A549 (cell line): Measurements from ENCODE around the gene MFF. TPM values are rescaled to one million over a fixed set of nuclear protein-coding genes. Genes with fewer than 3 reads are reported as not detected.

Experiments used
- ATAC-seq, 2 experiments: fragments of 200-7000 bp in 1 of 2; fragments of >200 bp in 1 of 2; cut with Nextera tagmentation in 1 of 2; cut with Tn5 transposase in 1 of 2; 3 replicates each; pipeline versions ENCODE4 v1.8.0 to v1.9.1; 2018 to 2020; ENCODE audit warnings: mild to moderate bottlenecking in 1 of 2, moderate library complexity in 1 of 2
- CTCF ChIA-PET: fragments of 300-600 bp; sonication (Branson Sonifier 250); formaldehyde crosslinking; extraction: SDS; loops from one replicate; lab custom pipeline; 2021; ENCODE audit warnings: antibody characterized with exemption, inconsistent platforms; lab: Yijun Ruan, JAX
- POLR2A ChIA-PET: fragments of 350-600 bp; formaldehyde crosslinking; extraction: SDS; loops from one replicate; lab custom pipeline; 2021; ENCODE audit warnings: antibody characterized with exemption, inconsistent platforms; lab: Yijun Ruan, JAX
- DNase-seq, 2 experiments: peaks; one replicate each; pipeline versions ENCODE4 v3.0.0 to v3.0.0-alpha.2; 2011 to 2016; ENCODE audit warnings: low read depth in 1 of 2, low spot score in 1 of 2
- FAIRE-seq: peaks from 2 replicates; lab custom pipeline; 2011; peaks lifted over from hg19 to GRCh38; lab: Jason Lieb, UNC
- H3K27ac ChIP-seq, 2 experiments: fragments of >200 bp; sonication (Bioruptor Twin); formaldehyde crosslinking; 3 replicates each; pipeline ENCODE4 v1.5.1; 2016 to 2017
- H3K4me1 ChIP-seq: fragments of >200 bp; sonication (Bioruptor Twin); formaldehyde crosslinking; 3 replicates; pipeline ENCODE4 v1.6.1; 2016
- H3K4me2 ChIP-seq: fragments of >200 bp; sonication (Bioruptor Twin); formaldehyde crosslinking; 3 replicates; pipeline ENCODE4 v1.6.1; 2016
- H3K4me3 ChIP-seq: fragments of >200 bp; sonication (Bioruptor Twin); formaldehyde crosslinking; 3 replicates; pipeline ENCODE4 v1.5.1; 2016
- H3K9me3 ChIP-seq: fragments of >200 bp; sonication (Bioruptor Twin); formaldehyde crosslinking; 3 replicates; pipeline ENCODE4 v1.6.1; 2016
- EHMT2 ChIP-seq: fragments of 200-600 bp; sonication (generic); IDR thresholded peaks from 2 replicates; pipeline ENCODE4 v1.6.1; 2016; ENCODE audit warnings: antibody characterized with exemption, low read depth, mild to moderate bottlenecking, moderate library complexity
- EP300 ChIP-seq, 2 experiments: fragments of >200 bp; sonication (Bioruptor Twin); formaldehyde crosslinking; IDR thresholded peaks; 2 replicates in 1 of 2; 3 replicates in 1 of 2; pipeline ENCODE4 v1.6.1; 2016 to 2017
- ESRRA ChIP-seq: fragments of 150-350 bp; IDR thresholded peaks from 2 replicates; pipeline ENCODE4 v1.6.1; 2014; ENCODE audit warnings: mild to moderate bottlenecking, low read length, borderline replicate concordance
- FOSL2 ChIP-seq, 2 experiments: fragments of 450-650 bp in 1 of 2; fragments of >200 bp in 1 of 2; sonication (Bioruptor Twin) in 1 of 2; formaldehyde crosslinking; IDR thresholded peaks; 2 replicates each; pipeline versions ENCODE4 v1.5.0 to v1.6.1; 2016 to 2020; ENCODE audit warnings: mild to moderate bottlenecking in 1 of 2, moderate library complexity in 1 of 2
- GATA3 ChIP-seq: IDR thresholded peaks from 2 replicates; pipeline ENCODE4 v1.6.1; 2012; ENCODE audit warnings: borderline replicate concordance
- HOXB5 ChIP-seq: fragments of 250-450 bp; sonication (Bioruptor Pico); IDR thresholded peaks from 2 replicates; pipeline ENCODE4 v1.5.0; 2020; ENCODE audit warnings: mild to moderate bottlenecking, moderate library complexity
- JUN ChIP-seq, 2 experiments: fragments of >200 bp; sonication (Bioruptor Twin); formaldehyde crosslinking; IDR thresholded peaks; 2 replicates in 1 of 2; 3 replicates in 1 of 2; pipeline ENCODE4 v1.6.1; 2016 to 2017
- KDM5A ChIP-seq: fragments of 200-600 bp; sonication (generic); IDR thresholded peaks from 2 replicates; pipeline ENCODE4 v1.6.1; 2016; ENCODE audit warnings: antibody characterized with exemption, mild to moderate bottlenecking
- MYC ChIP-seq: IDR thresholded peaks from 2 replicates; pipeline ENCODE4 v1.6.1; 2012; ENCODE audit warnings: mild to moderate bottlenecking, inconsistent platforms, low read length, improper control_type of control experiment, borderline replicate concordance
- NR3C1 ChIP-seq: fragments of >200 bp; sonication (Bioruptor Twin); formaldehyde crosslinking; IDR thresholded peaks from 3 replicates; pipeline ENCODE4 v1.6.1; 2017
- PHF8 ChIP-seq: fragments of 200-600 bp; sonication (generic); IDR thresholded peaks from 2 replicates; pipeline ENCODE4 v1.6.1; 2016; ENCODE audit warnings: low read depth, mild to moderate bottlenecking, antibody characterized with exemption, moderate library complexity, borderline replicate concordance
- POLR2A ChIP-seq: IDR thresholded peaks from 2 replicates; pipeline ENCODE4 v1.6.1; 2012; ENCODE audit warnings: mild to moderate bottlenecking, low read length
- SMC3 ChIP-seq: fragments of >200 bp; sonication (Bioruptor Twin); formaldehyde crosslinking; IDR thresholded peaks from 3 replicates; pipeline ENCODE4 v1.6.1; 2018; ENCODE audit warnings: inconsistent platforms
- TP53 ChIP-seq: fragments of 250-450 bp; sonication (Bioruptor Pico); IDR thresholded peaks from 2 replicates; pipeline ENCODE4 v1.5.0; 2021; ENCODE audit warnings: mild to moderate bottlenecking, moderate library complexity
- WGBS: methylation state at CpG from one replicate; pipeline ENCODE4 v1.1.6; 2017; ENCODE audit errors: missing lambda C conversion rate; 5-methylcytosine and 5-hydroxymethylcytosine counted together
- polyA minus RNA-seq: library from RNA; depleted of rRNA, polyadenylated mRNA; stranded (reverse); fragments of >200 nt; gene quantifications from 2 replicates; pipeline ENCODE4 v1.2.3, GENCODE V29; 2011; rRNA and poly(A)+ RNA removed
- polyA plus RNA-seq, 4 experiments: library from polyadenylated mRNA; depleted of rRNA in 3 of 4; stranded (reverse); fragments of >200 nt; fragmentation: RNase III in 1 of 4; extraction: RNeasy Plus Mini Kit Qiagen cat#74134 plus additional on column Dnase treatment in 1 of 4; gene quantifications; 2 replicates in 3 of 4; 3 replicates in 1 of 4; pipeline ENCODE4 v1.2.3, GENCODE V29; 2011 to 2017
- TF ChIP-seq, protein P1 (sequence below): fragments of >200 bp; sonication (Bioruptor Twin); formaldehyde crosslinking; IDR thresholded peaks from 3 replicates; pipeline ENCODE4 v1.6.1; 2016
- TF ChIP-seq, protein P2 (sequence below): IDR thresholded peaks from 2 replicates; pipeline ENCODE4 v1.6.1; 2012
- TF ChIP-seq, protein P3 (sequence below): IDR thresholded peaks from 2 replicates; pipeline ENCODE4 v1.6.1; 2012
- TF ChIP-seq, protein P4 (sequence below): fragments of 250-450 bp; sonication (Bioruptor Pico); IDR thresholded peaks from 2 replicates; pipeline ENCODE4 v1.5.0; 2020; ENCODE audit warnings: low read depth, mild to moderate bottlenecking, moderate library complexity
- TF ChIP-seq, protein P5 (sequence below): fragments of 200-600 bp; sonication (generic); IDR thresholded peaks from 2 replicates; pipeline ENCODE4 v1.6.1; 2016; ENCODE audit warnings: antibody characterized with exemption, mild to moderate bottlenecking, moderate library complexity
- TF ChIP-seq, protein P6 (sequence below): fragments of >200 bp; sonication (Bioruptor Twin); formaldehyde crosslinking; IDR thresholded peaks from 3 replicates; pipeline ENCODE4 v1.5.1; 2016
- TF ChIP-seq, protein P7 (sequence below): fragments of 450-650 bp; IDR thresholded peaks from 2 replicates; pipeline ENCODE4 v1.6.1; 2014; ENCODE audit warnings: antibody characterized with exemption
- TF ChIP-seq, protein P8 (sequence below): fragments of 250-450 bp; sonication (Bioruptor Pico); IDR thresholded peaks from 2 replicates; pipeline ENCODE4 v1.5.0; 2021; ENCODE audit warnings: mild to moderate bottlenecking, moderate library complexity, borderline replicate concordance

Gene MFF, protein sequence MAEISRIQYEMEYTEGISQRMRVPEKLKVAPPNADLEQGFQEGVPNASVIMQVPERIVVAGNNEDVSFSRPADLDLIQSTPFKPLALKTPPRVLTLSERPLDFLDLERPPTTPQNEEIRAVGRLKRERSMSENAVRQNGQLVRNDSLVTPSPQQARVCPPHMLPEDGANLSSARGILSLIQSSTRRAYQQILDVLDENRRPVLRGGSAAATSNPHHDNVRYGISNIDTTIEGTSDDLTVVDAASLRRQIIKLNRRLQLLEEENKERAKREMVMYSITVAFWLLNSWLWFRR
- polyA plus RNA-seq (2011; rRNA removed) (223 and 252 TPM in 2 replicates), polyA plus RNA-seq (2017; fragmentation: RNase III; extraction: RNeasy Plus Mini Kit Qiagen cat#74134 plus additional on column Dnase treatment) (129 to 141 TPM (median 135 TPM) in 3 replicates), polyA minus RNA-seq (73.6 and 76.5 TPM in 2 replicates)
- polyA plus RNA-seq (2012; cell fraction: cytosol; rRNA removed) = 72.1 and 79.1 TPM in 2 replicates
- polyA plus RNA-seq (2012; cell fraction: nucleus; rRNA removed) = 37.0 and 59.3 TPM in 2 replicates

DNA sequence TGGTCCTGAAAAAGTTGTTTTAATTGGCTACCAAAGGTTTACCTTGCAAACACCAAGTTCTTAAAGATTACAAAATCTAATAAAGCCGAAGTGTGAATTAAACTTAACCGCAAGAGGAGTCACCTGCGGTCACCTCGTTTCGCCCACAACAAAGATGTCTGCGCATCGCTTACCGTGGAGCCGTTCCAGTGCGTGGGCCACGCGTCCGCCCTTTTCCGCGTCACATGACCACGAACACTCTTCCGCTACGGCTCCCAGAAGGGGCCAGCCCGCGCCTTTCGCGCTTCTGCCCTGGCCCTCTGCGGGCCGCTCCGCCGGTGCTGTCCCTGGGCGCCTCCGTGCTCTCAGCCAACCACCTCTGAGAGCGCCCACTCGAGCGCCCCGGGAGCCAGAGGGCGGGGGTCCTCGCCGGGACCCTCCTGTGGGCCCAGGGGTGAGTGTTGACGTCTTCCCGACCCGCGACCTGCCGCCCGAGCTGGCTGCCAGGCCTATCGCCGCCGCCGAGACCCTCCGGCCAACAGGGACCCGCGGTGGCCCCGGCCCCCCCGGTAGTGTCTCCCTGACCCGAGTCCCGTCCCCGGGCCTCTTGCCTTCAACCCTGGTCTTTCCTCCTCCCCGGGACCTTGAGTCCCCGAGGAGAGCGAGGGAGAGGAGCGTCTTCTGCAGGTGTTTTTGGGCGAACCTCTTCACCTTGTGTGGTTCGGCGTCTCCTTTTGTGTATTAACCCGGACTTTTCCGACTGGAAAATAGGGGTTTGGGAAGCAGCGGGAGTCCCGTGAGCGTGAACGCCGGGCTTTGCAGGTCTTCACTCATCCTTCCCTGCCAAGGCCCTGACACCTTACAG, at the start of gene MFF:
Gene MFF (plus strand): TSS at position 257 of the 844 bp plus-strand sequence. CDS start 5,415 bp downstream, outside the sequence.
- Histone ChIP-seq H3K27ac (peak within 1 kb of the TSS; percentile 94 to 97), H3K9me3 (peaks cover 3% of the 10 kb centered on the region; the same call in 1 of the 3 replicates), H3K4me1 (peaks cover 37% of the 10 kb centered on the region), H3K4me3 (peak within 1 kb of the TSS; percentile 86), H3K4me2 (peak within 1 kb of the TSS; percentile 93)
- WGBS = 1% methylated on average over 34 of the region's 67 CpGs
- FAIRE-seq (peak; percentile 49), ATAC-seq (peak; percentile 96 to 97), DNase-seq (peak; percentile 87 to 96)
- ChIA-PET POLR2A (no interaction called here), CTCF (interaction anchor here (0.6 to 1.5 kb wide), 5 partner anchors 12 to 105 kb away, joined by 3 to 5 read pairs (median 3); no protein-coding TSS in a partner anchor)
- TF ChIP-seq, protein P1, sequence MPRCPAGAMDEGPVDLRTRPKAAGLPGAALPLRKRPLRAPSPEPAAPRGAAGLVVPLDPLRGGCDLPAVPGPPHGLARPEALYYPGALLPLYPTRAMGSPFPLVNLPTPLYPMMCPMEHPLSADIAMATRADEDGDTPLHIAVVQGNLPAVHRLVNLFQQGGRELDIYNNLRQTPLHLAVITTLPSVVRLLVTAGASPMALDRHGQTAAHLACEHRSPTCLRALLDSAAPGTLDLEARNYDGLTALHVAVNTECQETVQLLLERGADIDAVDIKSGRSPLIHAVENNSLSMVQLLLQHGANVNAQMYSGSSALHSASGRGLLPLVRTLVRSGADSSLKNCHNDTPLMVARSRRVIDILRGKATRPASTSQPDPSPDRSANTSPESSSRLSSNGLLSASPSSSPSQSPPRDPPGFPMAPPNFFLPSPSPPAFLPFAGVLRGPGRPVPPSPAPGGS = 0 out of 3 replicates have a peak, but pooled peaks have one; percentile 48
- TF ChIP-seq GATA3 (peak; percentile 25; the same call in 1 of the 2 replicates), TP53 (CRISPR knock-in tag) (0 out of 2 replicates have a peak, but pooled peaks have one; percentile 63), KDM5A (peak; percentile 70), JUN (IDR thresholded peaks at IDR 0.05) (peak; percentile 76 to 96; a peak in 4 of 5 replicates), HOXB5 (CRISPR knock-in tag) (peak; percentile 77), SMC3 (peak; percentile 27; the same call in 2 of the 3 replicates), EHMT2 (no peak), PHF8 (peak; percentile 63; the same call in 1 of the 2 replicates), MYC (peak; percentile 94), FOSL2 (IDR thresholded peaks at IDR 0.05) (no peak), FOSL2 (CRISPR knock-in tag; IDR thresholded peaks at IDR 0.05) (peak; percentile 52), EP300 (IDR thresholded peaks at IDR 0.05) (no peak), POLR2A (peak; percentile 73), NR3C1 (no peak), ESRRA (no peak)
- TF ChIP-seq, protein P2, sequence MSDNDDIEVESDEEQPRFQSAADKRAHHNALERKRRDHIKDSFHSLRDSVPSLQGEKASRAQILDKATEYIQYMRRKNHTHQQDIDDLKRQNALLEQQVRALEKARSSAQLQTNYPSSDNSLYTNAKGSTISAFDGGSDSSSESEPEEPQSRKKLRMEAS = peak; percentile 99
- TF ChIP-seq, protein P3, sequence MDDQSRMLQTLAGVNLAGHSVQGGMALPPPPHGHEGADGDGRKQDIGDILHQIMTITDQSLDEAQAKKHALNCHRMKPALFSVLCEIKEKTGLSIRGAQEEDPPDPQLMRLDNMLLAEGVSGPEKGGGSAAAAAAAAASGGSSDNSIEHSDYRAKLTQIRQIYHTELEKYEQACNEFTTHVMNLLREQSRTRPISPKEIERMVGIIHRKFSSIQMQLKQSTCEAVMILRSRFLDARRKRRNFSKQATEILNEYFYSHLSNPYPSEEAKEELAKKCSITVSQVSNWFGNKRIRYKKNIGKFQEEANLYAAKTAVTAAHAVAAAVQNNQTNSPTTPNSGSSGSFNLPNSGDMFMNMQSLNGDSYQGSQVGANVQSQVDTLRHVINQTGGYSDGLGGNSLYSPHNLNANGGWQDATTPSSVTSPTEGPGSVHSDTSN = peak; percentile 38; the same call in 1 of the 2 replicates
- TF ChIP-seq, protein P4, sequence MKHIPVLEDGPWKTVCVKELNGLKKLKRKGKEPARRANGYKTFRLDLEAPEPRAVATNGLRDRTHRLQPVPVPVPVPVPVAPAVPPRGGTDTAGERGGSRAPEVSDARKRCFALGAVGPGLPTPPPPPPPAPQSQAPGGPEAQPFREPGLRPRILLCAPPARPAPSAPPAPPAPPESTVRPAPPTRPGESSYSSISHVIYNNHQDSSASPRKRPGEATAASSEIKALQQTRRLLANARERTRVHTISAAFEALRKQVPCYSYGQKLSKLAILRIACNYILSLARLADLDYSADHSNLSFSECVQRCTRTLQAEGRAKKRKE (CRISPR knock-in tag) = peak; percentile 89
- TF ChIP-seq, protein P5, sequence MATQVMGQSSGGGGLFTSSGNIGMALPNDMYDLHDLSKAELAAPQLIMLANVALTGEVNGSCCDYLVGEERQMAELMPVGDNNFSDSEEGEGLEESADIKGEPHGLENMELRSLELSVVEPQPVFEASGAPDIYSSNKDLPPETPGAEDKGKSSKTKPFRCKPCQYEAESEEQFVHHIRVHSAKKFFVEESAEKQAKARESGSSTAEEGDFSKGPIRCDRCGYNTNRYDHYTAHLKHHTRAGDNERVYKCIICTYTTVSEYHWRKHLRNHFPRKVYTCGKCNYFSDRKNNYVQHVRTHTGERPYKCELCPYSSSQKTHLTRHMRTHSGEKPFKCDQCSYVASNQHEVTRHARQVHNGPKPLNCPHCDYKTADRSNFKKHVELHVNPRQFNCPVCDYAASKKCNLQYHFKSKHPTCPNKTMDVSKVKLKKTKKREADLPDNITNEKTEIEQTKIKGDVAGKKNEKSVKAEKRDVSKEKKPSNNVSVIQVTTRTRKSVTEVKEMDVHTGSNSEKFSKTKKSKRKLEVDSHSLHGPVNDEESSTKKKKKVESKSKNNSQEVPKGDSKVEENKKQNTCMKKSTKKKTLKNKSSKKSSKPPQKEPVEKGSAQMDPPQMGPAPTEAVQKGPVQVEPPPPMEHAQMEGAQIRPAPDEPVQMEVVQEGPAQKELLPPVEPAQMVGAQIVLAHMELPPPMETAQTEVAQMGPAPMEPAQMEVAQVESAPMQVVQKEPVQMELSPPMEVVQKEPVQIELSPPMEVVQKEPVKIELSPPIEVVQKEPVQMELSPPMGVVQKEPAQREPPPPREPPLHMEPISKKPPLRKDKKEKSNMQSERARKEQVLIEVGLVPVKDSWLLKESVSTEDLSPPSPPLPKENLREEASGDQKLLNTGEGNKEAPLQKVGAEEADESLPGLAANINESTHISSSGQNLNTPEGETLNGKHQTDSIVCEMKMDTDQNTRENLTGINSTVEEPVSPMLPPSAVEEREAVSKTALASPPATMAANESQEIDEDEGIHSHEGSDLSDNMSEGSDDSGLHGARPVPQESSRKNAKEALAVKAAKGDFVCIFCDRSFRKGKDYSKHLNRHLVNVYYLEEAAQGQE = 0 out of 2 replicates have a peak, but pooled peaks have one; percentile 21
- TF ChIP-seq, protein P6, sequence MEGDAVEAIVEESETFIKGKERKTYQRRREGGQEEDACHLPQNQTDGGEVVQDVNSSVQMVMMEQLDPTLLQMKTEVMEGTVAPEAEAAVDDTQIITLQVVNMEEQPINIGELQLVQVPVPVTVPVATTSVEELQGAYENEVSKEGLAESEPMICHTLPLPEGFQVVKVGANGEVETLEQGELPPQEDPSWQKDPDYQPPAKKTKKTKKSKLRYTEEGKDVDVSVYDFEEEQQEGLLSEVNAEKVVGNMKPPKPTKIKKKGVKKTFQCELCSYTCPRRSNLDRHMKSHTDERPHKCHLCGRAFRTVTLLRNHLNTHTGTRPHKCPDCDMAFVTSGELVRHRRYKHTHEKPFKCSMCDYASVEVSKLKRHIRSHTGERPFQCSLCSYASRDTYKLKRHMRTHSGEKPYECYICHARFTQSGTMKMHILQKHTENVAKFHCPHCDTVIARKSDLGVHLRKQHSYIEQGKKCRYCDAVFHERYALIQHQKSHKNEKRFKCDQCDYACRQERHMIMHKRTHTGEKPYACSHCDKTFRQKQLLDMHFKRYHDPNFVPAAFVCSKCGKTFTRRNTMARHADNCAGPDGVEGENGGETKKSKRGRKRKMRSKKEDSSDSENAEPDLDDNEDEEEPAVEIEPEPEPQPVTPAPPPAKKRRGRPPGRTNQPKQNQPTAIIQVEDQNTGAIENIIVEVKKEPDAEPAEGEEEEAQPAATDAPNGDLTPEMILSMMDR = peak; percentile 37
- TF ChIP-seq, protein P7, sequence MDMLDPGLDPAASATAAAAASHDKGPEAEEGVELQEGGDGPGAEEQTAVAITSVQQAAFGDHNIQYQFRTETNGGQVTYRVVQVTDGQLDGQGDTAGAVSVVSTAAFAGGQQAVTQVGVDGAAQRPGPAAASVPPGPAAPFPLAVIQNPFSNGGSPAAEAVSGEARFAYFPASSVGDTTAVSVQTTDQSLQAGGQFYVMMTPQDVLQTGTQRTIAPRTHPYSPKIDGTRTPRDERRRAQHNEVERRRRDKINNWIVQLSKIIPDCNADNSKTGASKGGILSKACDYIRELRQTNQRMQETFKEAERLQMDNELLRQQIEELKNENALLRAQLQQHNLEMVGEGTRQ = peak; percentile 96
- TF ChIP-seq, protein P8, sequence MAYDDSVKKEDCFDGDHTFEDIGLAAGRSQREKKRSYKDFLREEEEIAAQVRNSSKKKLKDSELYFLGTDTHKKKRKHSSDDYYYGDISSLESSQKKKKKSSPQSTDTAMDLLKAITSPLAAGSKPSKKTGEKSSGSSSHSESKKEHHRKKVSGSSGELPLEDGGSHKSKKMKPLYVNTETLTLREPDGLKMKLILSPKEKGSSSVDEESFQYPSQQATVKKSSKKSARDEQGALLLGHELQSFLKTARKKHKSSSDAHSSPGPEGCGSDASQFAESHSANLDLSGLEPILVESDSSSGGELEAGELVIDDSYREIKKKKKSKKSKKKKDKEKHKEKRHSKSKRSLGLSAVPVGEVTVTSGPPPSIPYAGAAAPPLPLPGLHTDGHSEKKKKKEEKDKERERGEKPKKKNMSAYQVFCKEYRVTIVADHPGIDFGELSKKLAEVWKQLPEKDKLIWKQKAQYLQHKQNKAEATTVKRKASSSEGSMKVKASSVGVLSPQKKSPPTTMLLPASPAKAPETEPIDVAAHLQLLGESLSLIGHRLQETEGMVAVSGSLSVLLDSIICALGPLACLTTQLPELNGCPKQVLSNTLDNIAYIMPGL (CRISPR knock-in tag) = no peak; the same call in 1 of the 2 replicates
